Left lung (tissue), 10 donors: ENCODE measurements around the gene EID3. TPM values are rescaled to one million over a fixed set of nuclear protein-coding genes. Genes with fewer than 3 reads are reported as not detected.
A peak's percentile ranks its signal among the peaks of the same experiment; 100 is the strongest.

Source experiments
- ATAC-seq: fragments of 200-7000 bp; cut with Tn5 transposase; one replicate; pipeline ENCODE4 v1.9.1; 2020; ENCODE audit warnings: moderate library complexity
- DNase-seq, 4 donors: peaks; one replicate each; pipeline ENCODE4 v3.0.0-alpha.2; 2013 to 2020
- H3K27ac ChIP-seq, 2 donors: fragments of 200-600 bp; sonication (generic) in 1 of 2; one replicate each; pipeline versions ENCODE4 v1.5.0 to v1.8.0; 2020 to 2021
- H3K27me3 ChIP-seq, 2 donors: fragments of 200-600 bp; sonication (generic) in 1 of 2; one replicate each; pipeline versions ENCODE4 v1.5.0 to v1.8.0; 2020 to 2021
- H3K36me3 ChIP-seq, 2 donors: fragments of 200-600 bp; sonication (generic) in 1 of 2; one replicate each; pipeline versions ENCODE4 v1.5.0 to v1.8.0; 2020 to 2021
- H3K4me1 ChIP-seq, 2 donors: fragments of 200-600 bp; one replicate each; pipeline ENCODE4 v1.8.0; 2021
- H3K4me3 ChIP-seq, 2 donors: fragments of 200-600 bp; sonication (generic) in 1 of 2; one replicate each; pipeline versions ENCODE4 v1.5.0 to v1.8.0; 2020 to 2021; ENCODE audit warnings: mild to moderate bottlenecking in 1 of 2
- H3K9me3 ChIP-seq, 2 donors: fragments of 200-600 bp; sonication (generic) in 1 of 2; one replicate each; pipeline versions ENCODE4 v1.5.0 to v1.8.0; 2020 to 2021
- intact Hi-C, 2 donors: fragments of 100-400 bp; cut with DNase I; formaldehyde crosslinking; loops; one replicate each; pipeline versions ENCODE4 v1.11.2 to v1.14.2; 2022
- polyA plus RNA-seq, 6 donors: library from polyadenylated mRNA; unstranded; fragments of 120-200 nt; gene quantifications; one replicate each; pipeline ENCODE4 v1.2.1, GENCODE V29; 2013; ENCODE audit not compliant: insufficient read length in 6 of 6
- total RNA-seq, 2 donors: library from RNA; stranded (reverse); fragmentation: NEBNext Ultra II Directional; extraction: Animal tissue kit (Norgen Biotek cat#: 25700); gene quantifications; one replicate each; pipeline ENCODE4 v1.2.1, GENCODE V29; 2021
- TF ChIP-seq, protein P1 (sequence below), 2 donors: fragments of 200-600 bp; sonication (generic) in 1 of 2; IDR thresholded peaks; one replicate each; pipeline versions ENCODE4 v1.5.0 to v1.8.0; 2021; ENCODE audit warnings: antibody characterized with exemption in 2 of 2
- donor health status: DM: no; HTN: yes; CAD: no.
- donor health status: DM: no; HTN: no; CAD: no.

EID3 gene
- total and polyA plus RNA-seq, 8 donors, result 2.9 to 6.9 (median 6.3) TPM

DNA sequence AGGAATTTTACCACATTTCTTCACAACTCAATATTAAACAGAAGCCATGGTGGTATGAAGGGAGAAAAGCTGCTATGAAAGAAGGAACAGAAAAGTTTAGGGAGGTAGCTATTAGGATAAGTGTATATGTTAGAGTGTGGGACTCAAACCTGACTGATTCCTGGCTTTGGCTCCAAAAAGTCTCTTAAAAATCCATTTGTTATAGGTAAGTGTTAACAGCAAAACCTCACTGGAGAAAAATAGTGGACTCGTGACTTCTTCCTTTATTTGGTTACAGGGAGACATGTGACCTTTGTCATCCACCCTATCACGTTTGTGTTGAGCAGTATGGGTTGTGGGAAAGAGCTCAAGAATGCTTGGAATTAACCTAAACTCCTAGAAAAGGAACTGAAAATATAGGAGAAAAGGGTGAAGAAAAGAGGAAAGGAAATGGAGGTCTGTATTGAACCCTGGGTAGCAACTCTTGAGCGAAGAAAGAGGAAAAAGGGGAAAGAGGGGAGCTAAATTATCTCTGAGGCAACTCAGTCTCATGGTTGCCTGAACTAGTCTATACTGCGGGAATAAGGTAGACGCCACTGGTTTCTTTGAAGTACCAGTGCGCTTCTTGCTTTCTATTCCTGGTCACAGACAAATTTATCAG, 3.6 kb upstream of the EID3 start:
- Histone ChIP-seq H3K27ac (peak overlapping the region in 1 of 2 donors; percentile 20), H3K9me3 (no peaks in the 10 kb centered on the region), H3K36me3 (peaks cover 0 to 47% of the 10 kb centered on the region in 2 donors), H3K4me3 (no peak overlapping the region), H3K27me3 (no peaks in the 10 kb centered on the region), H3K4me1 (peaks cover 15 to 84% of the 10 kb centered on the region in 2 donors)
- DNase-seq (no peak), ATAC-seq (no peak)
- TF ChIP-seq, protein P1, sequence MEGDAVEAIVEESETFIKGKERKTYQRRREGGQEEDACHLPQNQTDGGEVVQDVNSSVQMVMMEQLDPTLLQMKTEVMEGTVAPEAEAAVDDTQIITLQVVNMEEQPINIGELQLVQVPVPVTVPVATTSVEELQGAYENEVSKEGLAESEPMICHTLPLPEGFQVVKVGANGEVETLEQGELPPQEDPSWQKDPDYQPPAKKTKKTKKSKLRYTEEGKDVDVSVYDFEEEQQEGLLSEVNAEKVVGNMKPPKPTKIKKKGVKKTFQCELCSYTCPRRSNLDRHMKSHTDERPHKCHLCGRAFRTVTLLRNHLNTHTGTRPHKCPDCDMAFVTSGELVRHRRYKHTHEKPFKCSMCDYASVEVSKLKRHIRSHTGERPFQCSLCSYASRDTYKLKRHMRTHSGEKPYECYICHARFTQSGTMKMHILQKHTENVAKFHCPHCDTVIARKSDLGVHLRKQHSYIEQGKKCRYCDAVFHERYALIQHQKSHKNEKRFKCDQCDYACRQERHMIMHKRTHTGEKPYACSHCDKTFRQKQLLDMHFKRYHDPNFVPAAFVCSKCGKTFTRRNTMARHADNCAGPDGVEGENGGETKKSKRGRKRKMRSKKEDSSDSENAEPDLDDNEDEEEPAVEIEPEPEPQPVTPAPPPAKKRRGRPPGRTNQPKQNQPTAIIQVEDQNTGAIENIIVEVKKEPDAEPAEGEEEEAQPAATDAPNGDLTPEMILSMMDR (IDR thresholded peaks at IDR 0.05), result no peak
- intact Hi-C loops, result no loop called here

DNA sequence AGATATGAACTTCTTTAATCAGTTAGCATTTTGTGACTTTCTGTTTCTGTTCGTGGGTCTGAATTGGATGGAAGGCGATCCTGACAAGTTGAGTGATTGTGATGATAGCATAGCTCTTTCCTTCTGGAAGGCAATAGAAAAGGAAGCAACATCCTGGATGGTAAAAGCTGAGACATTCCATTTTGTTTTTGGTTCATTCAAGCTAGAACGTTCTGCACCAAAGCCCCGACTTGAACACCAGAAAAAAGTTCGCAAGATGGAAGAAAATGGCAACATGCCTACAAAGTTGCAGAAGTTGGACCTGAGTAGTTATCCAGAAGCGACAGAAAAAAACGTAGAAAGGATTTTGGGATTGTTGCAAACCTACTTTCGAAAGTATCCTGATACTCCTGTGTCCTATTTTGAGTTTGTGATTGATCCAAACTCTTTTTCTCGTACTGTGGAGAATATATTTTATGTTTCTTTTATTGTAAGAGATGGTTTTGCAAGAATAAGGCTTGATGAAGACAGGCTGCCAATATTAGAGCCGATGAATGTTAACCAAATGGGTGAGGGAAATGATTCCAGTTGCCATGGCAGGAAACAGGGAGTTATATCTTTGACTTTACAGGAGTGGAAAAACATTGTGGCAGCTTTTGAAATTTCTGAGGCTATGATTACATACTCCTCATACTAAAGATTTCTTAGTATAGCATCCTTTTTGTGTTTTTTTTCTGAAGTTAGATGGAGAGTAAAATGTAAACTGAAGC, 896 bp downstream of the EID3 start:
- DNase-seq, result no peak
- intact Hi-C loops, result no loop called here

DNA sequence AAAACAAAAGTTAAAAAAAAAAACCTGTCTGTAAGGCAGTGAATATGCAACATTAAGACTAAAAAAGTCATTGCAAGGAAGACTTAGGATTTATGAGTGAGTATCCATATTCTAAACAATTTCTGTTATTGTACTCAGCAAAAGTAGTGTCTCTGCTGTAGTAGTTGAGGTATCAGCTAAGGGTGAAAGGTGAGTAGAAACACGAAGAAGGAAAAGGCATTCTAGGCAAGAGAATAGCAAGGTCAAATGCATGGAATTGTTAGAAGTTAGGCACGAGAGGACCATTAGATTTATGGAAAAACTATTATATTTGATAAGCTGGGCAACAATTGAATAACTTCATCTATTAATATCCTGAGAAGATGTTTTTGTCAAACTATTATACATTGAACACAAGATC, 1.8 kb downstream of the EID3 start:
- Histone ChIP-seq H3K36me3 (peaks cover 0 to 17% of the 10 kb centered on the region in 2 donors), H3K9me3 (no peaks in the 10 kb centered on the region), H3K27me3 (no peaks in the 10 kb centered on the region), H3K4me1 (peaks cover 0 to 71% of the 10 kb centered on the region in 2 donors), H3K4me3 (no peak overlapping the region), H3K27ac (no peak overlapping the region)
- TF ChIP-seq, protein P1 (IDR thresholded peaks at IDR 0.05), result no peak
- intact Hi-C loops, result no loop called here
- ATAC-seq, result no peak
- no peak for DNase-seq

More for the DNA sequence above, 896 bp downstream of the EID3 start:
- peak overlapping the region; percentile 70 to 77 for H3K27ac ChIP-seq
- H3K9me3 ChIP-seq, result no peaks in the 10 kb centered on the region
- peaks cover 0 to 75% of the 10 kb centered on the region in 2 donors for H3K4me1 ChIP-seq
- ATAC-seq, result no peak
- peaks cover 0 to 11% of the 10 kb centered on the region in 2 donors for H3K36me3 ChIP-seq
- TF ChIP-seq, protein P1 (IDR thresholded peaks at IDR 0.05), result no peak
- H3K27me3 ChIP-seq, result no peaks in the 10 kb centered on the region
- peak overlapping the region; percentile 44 to 47 for H3K4me3 ChIP-seq

DNA sequence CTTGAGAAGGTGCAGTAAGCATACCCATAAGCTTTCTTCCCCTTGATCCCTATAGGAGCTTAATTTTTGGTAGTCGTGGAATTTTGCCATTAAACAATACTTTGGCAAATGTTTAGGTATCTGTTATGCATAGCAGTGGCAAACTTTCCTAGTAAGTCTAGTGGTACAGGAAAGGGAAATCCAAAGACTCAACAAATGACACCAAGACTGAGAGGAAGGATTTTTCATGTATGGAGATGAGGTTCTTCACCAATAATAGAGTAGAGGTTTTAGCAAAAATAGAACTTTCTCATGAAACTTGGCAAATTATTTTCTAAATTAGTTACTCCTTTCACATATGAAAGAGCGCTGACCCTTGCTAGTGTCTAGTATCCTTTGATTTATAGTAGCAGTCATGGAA, 2.8 kb downstream of the EID3 start:
- TF ChIP-seq, protein P1 (IDR thresholded peaks at IDR 0.05), result no peak
- H3K27me3 ChIP-seq, result no peaks in the 10 kb centered on the region
- ATAC-seq (no peak), DNase-seq (no peak)
- peaks cover 0 to 21% of the 10 kb centered on the region in 2 donors for H3K36me3 ChIP-seq
- intact Hi-C loops, result no loop called here
- peaks cover 0 to 60% of the 10 kb centered on the region in 2 donors for H3K4me1 ChIP-seq
- no peaks in the 10 kb centered on the region for H3K9me3 ChIP-seq
- no peak overlapping the region for H3K4me3 ChIP-seq
- H3K27ac ChIP-seq, result no peak overlapping the region

DNA sequence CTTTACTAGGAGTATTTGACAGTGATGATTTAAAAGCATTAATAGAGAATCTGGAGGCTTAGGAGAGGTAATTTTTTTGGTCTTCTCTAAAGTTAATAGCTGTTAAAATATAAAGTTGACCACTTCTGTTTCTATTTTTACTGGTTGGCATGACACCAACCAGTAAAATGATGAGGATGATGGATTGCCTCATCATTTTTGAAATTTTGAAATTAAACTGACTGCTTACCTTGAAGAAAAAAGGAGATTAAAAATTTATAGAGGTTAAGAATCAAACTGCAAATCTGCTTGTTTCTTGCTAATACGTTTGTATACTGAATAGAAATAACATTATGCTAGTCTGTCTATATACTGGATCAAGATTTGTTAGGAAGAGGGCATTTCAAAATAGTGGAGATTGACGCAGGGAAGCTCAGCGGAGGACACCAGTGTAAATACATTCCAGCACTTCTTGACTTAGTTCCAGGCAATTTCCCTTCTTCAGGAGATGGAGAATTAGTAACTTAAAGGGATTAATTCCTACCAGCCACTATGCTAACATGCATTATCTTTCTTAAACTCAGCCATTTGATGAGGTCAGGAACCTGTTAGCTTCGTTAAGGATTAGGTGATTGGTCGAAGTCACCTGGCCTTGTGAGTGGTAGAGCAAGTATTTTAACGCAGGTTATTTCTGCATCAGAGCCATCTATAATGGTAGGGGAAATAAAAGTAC, 3.6 kb downstream of the EID3 start:
- no peaks in the 10 kb centered on the region for H3K27me3 ChIP-seq
- H3K9me3 ChIP-seq, result no peaks in the 10 kb centered on the region
- intact Hi-C loops, result no loop called here
- no peak for ATAC-seq
- no peak overlapping the region for H3K4me3 ChIP-seq
- H3K27ac ChIP-seq, result no peak overlapping the region
- H3K36me3 ChIP-seq, result peaks cover 0 to 29% of the 10 kb centered on the region in 2 donors
- DNase-seq, result no peak
- H3K4me1 ChIP-seq, result peaks cover 0 to 60% of the 10 kb centered on the region in 2 donors
- TF ChIP-seq, protein P1 (IDR thresholded peaks at IDR 0.05), result no peak
